GM21825 (cell line): ENCODE results near the gene PKMYT1.
A peak's percentile ranks its signal among the peaks of the same experiment; 100 is the strongest.

ENCODE experiments used
- ATAC-seq: cut with Tn5 transposase; IDR thresholded peaks from one replicate; pipeline ENCODE4 v1.9.1; 2021; ENCODE audit warnings: mild to moderate bottlenecking, moderate library complexity; ENCODE audit not compliant: unreplicated experiment

Gene PKMYT1

GRCh38 chr16:2974319-2975056 is 5.8 kb downstream of the PKMYT1 start:
- ATAC-seq = no peak

- no peak for ATAC-seq
Measured at GRCh38 chr16:2973605-2974318, 6.5 kb downstream of the PKMYT1 start.

DNA sequence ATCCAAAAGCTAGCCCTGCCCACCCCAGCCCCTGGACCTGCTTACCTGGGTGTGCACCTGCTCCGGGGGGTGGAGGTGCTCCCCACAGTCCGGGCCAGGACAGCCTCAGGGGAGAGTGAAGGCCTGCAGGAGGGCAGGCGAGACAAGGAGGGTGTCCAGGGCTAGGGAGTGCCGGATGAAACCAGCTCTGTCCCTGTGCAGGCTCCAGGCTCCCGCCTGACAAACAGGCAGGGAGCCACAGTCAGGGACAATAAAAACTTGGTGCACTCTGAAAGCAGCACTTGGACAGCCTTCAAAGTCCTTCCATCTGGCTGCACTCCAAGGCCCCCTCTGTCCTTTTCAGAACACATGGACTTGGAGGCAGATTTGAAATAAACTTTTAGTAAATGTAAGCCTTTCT is 7.2 kb downstream of the PKMYT1 start:
- no peak for ATAC-seq

DNA sequence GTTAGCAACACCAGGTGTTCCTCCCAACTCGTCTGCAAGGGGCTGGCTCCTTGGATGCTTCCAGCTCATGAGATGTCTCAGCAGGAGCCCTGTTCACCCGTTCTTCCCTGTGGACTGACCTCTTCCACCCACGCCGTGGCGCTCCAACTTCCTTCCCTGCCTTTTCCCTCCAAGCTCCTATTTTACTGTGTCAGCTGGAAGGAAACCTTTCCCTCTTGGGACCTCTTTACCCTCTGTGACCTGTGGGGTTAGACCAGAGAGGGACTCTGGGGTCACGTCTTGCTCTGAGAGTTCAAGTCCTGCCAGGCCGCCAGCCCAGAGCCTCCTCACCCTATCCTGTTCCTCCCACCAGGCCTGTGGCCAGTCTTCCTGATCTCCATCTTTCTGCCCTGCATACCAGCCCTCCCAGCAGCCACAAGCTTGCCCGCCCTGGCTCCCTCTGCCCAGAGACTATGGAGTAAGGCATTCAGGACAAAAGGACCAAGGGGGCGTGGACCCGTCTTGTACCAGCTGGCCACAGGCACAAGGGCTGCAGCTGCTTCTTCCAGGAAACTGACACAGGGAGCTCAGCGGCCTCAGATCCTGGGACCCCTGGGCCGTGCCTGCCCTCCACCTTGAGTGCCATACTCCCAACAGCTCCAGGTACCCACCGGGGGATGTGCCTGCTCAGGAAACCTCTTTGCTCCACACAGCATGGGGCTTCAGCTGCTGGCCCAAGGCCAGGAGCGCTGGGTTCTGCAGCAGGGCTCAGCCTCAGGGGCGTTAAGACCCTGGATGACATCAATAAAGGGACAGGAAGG is 8.1 kb downstream of the PKMYT1 start:
- ATAC-seq = no peak

DNA sequence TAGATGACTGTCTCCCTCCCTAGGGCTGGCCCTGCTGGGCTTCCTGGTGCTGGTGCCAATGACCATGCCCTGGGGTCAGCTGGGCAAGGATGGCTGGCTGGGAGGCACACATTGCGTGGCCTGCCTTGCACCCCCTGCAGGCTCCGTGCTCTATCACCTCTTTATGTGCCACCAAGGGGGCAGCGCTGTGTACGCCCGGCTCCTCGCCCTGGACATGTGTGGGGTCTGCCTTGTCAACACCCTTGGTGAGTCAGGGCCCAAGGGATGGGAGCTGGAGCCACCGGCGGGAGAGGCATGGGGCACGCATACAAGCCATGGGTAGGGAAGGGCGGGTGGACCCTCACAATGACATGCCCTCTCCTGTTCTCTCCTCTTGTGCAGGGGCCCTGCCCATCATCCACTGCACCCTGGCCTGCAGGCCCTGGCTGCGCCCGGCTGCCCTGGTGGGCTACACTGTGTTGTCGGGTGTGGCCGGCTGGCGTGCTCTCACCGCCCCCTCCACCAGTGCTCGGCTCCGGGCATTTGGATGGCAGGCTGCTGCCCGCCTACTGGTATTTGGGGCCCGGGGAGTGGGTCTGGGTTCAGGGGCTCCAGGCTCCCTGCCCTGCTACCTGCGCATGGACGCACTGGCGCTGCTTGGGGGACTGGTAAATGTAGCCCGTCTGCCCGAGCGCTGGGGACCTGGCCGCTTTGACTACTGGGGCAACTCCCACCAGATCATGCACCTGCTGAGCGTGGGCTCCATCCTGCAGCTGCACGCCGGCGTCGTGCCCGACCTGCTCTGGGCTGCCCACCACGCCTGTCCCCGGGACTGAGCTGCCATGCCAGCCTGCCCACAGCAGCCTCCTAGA is 8.9 kb downstream of the PKMYT1 start:
- ATAC-seq = no peak

GRCh38 chr16:2970563-2970962 is 9.7 kb downstream of the PKMYT1 start:
- ATAC-seq = no peak

DNA sequence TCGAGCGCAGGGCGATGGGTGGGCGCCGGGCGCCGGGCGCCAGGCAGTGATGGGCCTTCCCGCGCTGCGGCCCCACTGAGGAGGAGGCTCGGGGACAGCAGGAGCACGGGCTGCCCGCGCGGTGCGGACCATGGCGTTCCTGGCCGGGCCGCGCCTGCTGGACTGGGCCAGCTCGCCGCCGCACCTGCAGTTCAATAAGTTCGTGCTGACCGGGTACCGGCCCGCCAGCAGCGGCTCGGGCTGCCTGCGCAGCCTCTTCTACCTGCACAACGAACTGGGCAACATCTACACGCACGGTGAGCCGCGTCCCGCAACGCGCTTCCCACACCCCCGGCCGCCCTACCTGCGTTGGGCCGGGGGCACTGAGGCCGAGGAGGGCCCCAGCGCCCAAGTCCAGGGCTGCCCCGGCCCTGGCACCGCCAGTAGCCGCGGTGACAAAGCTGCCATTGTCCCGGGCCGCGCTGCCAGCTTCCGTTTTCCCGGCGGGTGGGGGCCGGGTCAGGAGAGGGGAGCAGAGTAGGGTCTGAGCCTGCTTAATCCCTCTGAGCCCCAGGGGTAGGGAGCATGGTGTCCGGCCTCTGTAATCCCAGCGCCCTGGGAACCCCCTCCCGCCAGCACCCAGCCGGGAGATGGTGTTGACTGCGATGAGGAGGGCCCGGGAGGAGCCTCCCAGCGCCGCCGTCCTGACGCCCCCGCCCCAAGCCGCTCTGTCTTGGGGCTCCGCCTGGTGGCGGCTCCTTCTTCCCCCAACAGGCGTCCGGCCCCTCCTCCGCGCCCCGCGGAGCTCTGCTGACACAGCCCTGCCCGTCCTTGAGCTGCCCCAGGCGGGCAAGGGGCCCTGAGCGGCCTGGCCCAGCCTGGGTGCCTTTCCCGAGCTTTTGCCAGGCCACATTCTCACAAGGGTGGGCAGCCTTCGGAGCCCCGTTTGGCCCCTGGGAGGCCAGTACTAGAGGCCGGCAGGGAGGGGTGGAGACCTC is 10.4 kb downstream of the PKMYT1 start:
- ATAC-seq = no peak

DNA sequence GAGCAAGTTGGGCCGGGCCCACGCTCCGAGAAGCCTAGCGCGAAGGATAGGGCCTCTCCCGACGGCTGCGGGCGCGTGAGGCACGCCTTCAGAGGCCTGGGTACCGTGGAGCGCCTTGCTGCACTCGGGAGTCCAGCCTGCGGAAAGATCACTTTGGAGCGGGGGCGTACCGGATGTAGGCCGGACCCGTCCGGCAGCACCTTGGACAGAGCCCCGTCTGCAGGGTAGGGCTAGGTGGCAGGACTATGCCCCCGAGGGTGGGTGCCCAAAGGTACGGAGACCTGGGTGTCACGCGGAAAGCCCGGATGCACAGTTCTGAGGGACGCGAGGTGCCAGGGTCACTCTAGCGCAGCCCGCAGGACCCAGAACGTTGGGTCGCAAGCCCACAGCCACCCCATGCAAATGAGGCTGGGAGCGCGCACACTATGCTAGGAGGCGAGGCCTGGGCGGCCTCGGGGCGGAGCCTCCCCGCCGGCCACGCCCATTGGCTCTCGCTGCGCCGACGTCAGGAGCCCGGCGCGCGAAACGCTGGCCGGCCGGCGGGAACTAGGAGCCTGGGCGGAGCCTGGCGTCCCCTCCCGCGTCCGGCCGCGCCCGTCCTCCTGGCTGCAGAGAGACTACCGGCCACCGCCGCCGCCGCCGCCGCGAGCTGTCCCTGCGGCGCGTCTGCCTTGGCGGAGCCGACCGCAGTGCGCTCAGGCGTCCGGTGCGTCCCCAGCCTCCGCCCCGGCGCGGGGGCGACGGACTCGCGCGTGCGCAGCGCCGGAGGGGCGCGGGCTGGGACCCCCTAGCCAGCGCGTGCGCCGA is 11.3 kb downstream of the PKMYT1 start, which contains the start of gene PAQR4:
Gene PAQR4, plus strand, starts transcription at position 611 of the 807 bp plus-strand sequence. CDS start 327 bp downstream, outside the sequence.
- ATAC-seq = peak; percentile 60

GRCh38 chr16:2968368-2968737 is 11.9 kb downstream of the PKMYT1 start:
- ATAC-seq = no peak

DNA sequence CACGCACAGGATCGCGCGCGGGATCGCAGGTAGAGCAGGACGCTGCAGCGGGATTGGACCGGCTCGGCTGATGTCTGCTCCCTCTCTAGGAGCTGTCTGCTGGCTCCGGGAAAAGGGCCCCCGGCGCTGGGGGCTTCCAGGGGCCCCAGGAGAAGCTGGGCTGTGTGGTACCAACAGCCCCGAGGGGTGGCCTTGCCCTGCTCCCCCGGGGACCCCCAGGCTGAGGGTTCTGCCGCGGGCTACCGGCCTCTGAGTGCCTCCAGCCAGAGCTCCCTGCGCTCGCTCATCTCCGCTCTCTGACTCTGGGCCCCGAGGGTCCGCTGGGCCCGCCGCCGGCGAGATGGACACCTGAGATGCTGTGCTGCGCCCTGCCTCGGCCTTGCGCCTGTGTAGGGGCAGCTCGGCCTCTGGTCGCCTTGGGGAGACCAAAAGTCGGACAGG is 12.5 kb downstream of the PKMYT1 start:
- no peak for ATAC-seq

DNA sequence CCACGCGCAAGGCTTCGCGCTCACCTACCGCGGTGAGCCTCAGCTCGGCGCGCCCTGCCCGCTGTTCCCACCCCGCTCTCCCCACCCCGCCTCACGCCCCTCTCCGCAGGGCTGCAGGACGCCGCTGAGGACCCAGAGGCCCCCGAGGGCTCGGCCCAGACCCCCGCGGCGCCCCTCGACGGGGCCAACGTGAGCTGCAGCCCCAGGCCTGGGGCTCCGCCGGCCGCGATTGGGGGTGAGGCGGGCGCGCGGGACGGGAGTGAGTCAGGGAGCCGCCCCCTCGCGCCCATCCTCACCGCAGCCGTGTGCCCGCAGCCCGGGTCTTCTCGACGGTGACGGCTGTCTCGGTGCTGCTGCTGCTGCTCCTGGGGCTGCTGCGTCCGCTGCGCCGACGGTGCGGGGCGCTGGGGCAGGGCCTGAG is 13.0 kb downstream of the PKMYT1 start:
- ATAC-seq = no peak

DNA sequence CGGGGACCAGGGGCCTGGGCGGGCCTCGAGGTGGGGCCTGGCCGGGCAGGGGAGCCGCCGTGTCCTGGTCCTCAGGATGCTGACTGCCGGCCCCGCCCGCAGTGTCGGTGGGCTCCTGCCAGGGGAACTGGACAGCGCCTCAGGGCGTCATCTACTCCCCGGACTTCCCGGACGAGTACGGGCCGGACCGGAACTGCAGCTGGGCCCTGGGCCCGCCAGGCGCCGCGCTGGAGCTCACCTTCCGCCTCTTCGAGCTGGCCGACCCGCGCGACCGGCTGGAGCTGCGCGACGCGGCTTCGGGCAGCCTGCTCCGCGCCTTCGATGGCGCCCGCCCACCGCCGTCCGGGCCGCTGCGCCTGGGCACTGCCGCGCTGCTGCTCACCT is 13.4 kb downstream of the PKMYT1 start:
- no peak for ATAC-seq

GRCh38 chr16:2966043-2966807 is 14.0 kb downstream of the PKMYT1 start:
- no peak for ATAC-seq

- no peak for ATAC-seq
Measured at GRCh38 chr16:2964475-2965336, 15.5 kb downstream of the PKMYT1 start.

DNA sequence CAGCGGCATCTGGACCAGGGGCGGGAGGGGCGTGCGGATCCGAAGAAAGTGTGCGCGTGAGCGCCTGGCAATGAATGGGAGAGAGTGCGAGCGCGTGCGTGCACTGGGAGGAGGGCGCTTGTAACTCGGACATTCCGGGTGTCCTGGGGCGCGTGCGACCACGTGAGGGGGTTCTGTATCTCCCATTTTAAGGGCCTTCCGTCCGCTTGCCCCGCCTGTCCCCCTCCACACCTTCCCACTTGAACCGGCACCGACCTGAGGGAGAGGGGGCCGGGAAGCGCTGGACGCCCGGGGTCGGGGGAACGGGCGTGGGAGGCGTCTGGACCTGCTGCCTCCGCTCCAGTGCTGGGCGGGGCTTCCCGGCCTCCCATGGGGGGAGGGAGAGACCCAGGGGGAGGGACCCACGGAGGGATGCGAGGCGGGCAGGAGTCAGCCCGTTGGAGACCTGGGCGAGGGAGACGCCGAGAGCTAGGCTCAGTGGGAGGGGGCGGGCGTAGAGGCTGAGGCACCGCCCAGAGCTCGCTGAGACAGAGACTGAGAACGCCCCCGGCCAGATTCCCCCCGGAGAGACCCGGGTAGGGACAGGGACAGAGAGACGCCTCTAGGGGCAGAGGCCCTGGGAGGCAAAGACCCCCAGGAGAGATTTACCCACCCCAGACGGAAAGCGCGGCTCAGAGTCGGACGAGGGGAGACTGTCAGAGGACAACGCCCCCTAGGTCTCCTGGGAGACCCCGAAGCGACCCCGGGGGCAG is 16.3 kb downstream of the PKMYT1 start, which contains the start of gene KREMEN2:
Gene KREMEN2, plus strand, starts transcription at position 553 of the 752 bp plus-strand sequence. CDS start 246 bp downstream, outside the sequence.
- ATAC-seq = no peak

GRCh38 chr16:2963074-2963722 is 17.0 kb downstream of the PKMYT1 start:
- ATAC-seq = no peak
